CD8-positive, alpha-beta memory T cell (primary cell): ENCODE data around the gene NUCKS1. TPM values are rescaled to one million over a fixed set of nuclear protein-coding genes. Genes with fewer than 3 reads are reported as not detected.

ENCODE experiments used
- CTCF ChIA-PET: fragments of 350-600 bp; sonication (Branson Sonifier 250); formaldehyde crosslinking; loops from one replicate; lab custom pipeline; 2021; ENCODE audit warnings: antibody characterized with exemption; lab: Charles Lee
- POLR2A ChIA-PET: fragments of 350-600 bp; sonication (Branson Sonifier 250); formaldehyde crosslinking; loops from one replicate; lab custom pipeline; 2021; ENCODE audit warnings: antibody characterized with exemption; lab: Charles Lee
- DNase-seq, 5 donors: peaks; one replicate each; pipeline versions ENCODE4 v3.0.0 to v3.0.0-alpha.2; 2020 to 2022; ENCODE audit warnings: mixed read lengths in 1 of 5
- H3K27ac ChIP-seq: one replicate; pipeline ENCODE4 v1.7.0; 2013; ENCODE audit warnings: low read depth, mild to moderate bottlenecking, low read length, moderate library complexity
- H3K27me3 ChIP-seq: 2 replicates; pipeline ENCODE4 v1.7.0; 2013; ENCODE audit warnings: low read length, mild to moderate bottlenecking; ENCODE audit not compliant: insufficient read depth, poor library complexity, severe bottlenecking
- H3K36me3 ChIP-seq: 2 replicates; pipeline ENCODE4 v1.7.0; 2013; ENCODE audit warnings: mild to moderate bottlenecking, low read length, moderate library complexity; ENCODE audit not compliant: insufficient read depth
- H3K4me1 ChIP-seq: 2 replicates; pipeline ENCODE4 v1.7.0; 2013; ENCODE audit warnings: mild to moderate bottlenecking, low read length, moderate library complexity; ENCODE audit not compliant: insufficient read depth
- H3K4me3 ChIP-seq: 2 replicates; pipeline ENCODE4 v1.7.0; 2013; ENCODE audit warnings: mild to moderate bottlenecking, low read length
- H3K9me3 ChIP-seq: 2 replicates; pipeline ENCODE4 v1.7.0; 2013; ENCODE audit warnings: mild to moderate bottlenecking, low read length
- H3K27ac Mint-ChIP-seq, 8 donors: one replicate each; pipeline ENCODE4 v1.8.0; 2020 to 2021; ENCODE audit warnings: mixed read lengths in 8 of 8, mild to moderate bottlenecking in 6 of 8, inconsistent platforms in 3 of 8, moderate library complexity in 3 of 8
- H3K27me3 Mint-ChIP-seq, 2 donors: one replicate each; pipeline ENCODE4 v1.8.0; 2020 to 2021; ENCODE audit warnings: mixed read lengths in 2 of 2, mild to moderate bottlenecking in 1 of 2, moderate library complexity in 1 of 2
- H3K36me3 Mint-ChIP-seq, 3 donors: one replicate each; pipeline ENCODE4 v1.8.0; 2020 to 2021; ENCODE audit warnings: mixed read lengths in 3 of 3, inconsistent platforms in 1 of 3, mild to moderate bottlenecking in 1 of 3
- H3K4me1 Mint-ChIP-seq, 3 donors: one replicate each; pipeline ENCODE4 v1.8.0; 2020 to 2021; ENCODE audit warnings: mixed read lengths in 3 of 3, inconsistent platforms in 1 of 3, mild to moderate bottlenecking in 1 of 3
- H3K4me3 Mint-ChIP-seq, 7 donors: one replicate each; pipeline ENCODE4 v1.8.0; 2020 to 2021; ENCODE audit warnings: mixed read lengths in 7 of 7, mild to moderate bottlenecking in 6 of 7, moderate library complexity in 4 of 7, inconsistent platforms in 2 of 7
- H3K9me3 Mint-ChIP-seq, 5 donors: one replicate each; pipeline ENCODE4 v1.8.0; 2020 to 2022; ENCODE audit warnings: mixed read lengths in 5 of 5, mild to moderate bottlenecking in 3 of 5, moderate library complexity in 2 of 5, inconsistent platforms in 1 of 5
- polyA plus RNA-seq: library from polyadenylated mRNA; unstranded; fragments of 300-500 nt; fragmentation: Illumina TruSeq; gene quantifications from one replicate; pipeline ENCODE4 v1.2.3, GENCODE V29; 2021
- total RNA-seq, 2 experiments: library from RNA; stranded (reverse); gene quantifications; one replicate each; pipeline ENCODE4 v1.2.3, GENCODE V29; 2021

NUCKS1 gene
- total and polyA plus RNA-seq, 3 experiments from 2014 or later, result 18.9 to 202 (median 162) TPM

- CTCF ChIA-PET, result interaction anchor here (1.3 to 7.0 kb wide), 4 partner anchors 55 to 226 kb away, joined by 3 to 58 read pairs (median 6); partner anchors contain the start of gene ELK4
- POLR2A ChIA-PET, result interaction anchor here (1.2 kb wide), 1 partner anchor 61 kb away, joined by 4 read pairs; the partner anchor contains the start of gene RAB29
- peaks cover 0 to 2% of the 10 kb centered on the region in 2 donors for H3K27me3 Mint-ChIP-seq
- peaks cover 9 to 14% (median 11%) of the 10 kb centered on the region in 3 donors for H3K4me1 Mint-ChIP-seq
- H3K27me3 ChIP-seq, result no peaks in the 10 kb centered on the region
- no peak overlapping the region for H3K27ac ChIP-seq
- DNase-seq, result no peak
- H3K4me3 Mint-ChIP-seq, result no peak overlapping the region
- H3K36me3 ChIP-seq, result peaks cover 24% of the 10 kb centered on the region
- H3K27ac Mint-ChIP-seq, result peak overlapping the region in 4 of 8 donors; percentile 5 to 37 (median 29)
- peaks cover 4% of the 10 kb centered on the region for H3K4me1 ChIP-seq
- no peak overlapping the region for H3K4me3 ChIP-seq
- H3K36me3 Mint-ChIP-seq, result peaks cover 1 to 50% (median 17%) of the 10 kb centered on the region in 3 donors
- no peaks in the 10 kb centered on the region for H3K9me3 ChIP-seq
- no peaks in the 10 kb centered on the region for H3K9me3 Mint-ChIP-seq
These were observed 35.6 kb downstream of the NUCKS1 start for GRCh38 chr1:205714190-205714905.

GRCh38 chr1:205711105-205712048 lies 38.6 kb downstream of the NUCKS1 start:
- Histone ChIP-seq H3K36me3 (peaks cover 5% of the 10 kb centered on the region), H3K9me3 (no peaks in the 10 kb centered on the region), H3K4me1 (peaks cover 4% of the 10 kb centered on the region), H3K4me3 (no peak overlapping the region), H3K27ac (no peak overlapping the region), H3K27me3 (no peaks in the 10 kb centered on the region)
- no peak overlapping the region for H3K4me3 Mint-ChIP-seq
- peaks cover 0 to 42% (median 5%) of the 10 kb centered on the region in 3 donors for H3K36me3 Mint-ChIP-seq
- H3K27me3 Mint-ChIP-seq, result peaks cover 0 to 2% of the 10 kb centered on the region in 2 donors
- DNase-seq, result peak; percentile 40 to 68 (median 47)
- H3K4me1 Mint-ChIP-seq, result peaks cover 9 to 20% (median 11%) of the 10 kb centered on the region in 3 donors
- ChIA-PET CTCF (interaction anchor here (0.8 to 7.0 kb wide), 24 partner anchors 9 to 271 kb away, joined by 3 to 58 read pairs (median 4); partner anchors contain the start of gene ELK4), POLR2A (interaction anchor here (1.1 kb wide), 1 partner anchor 14 kb away, joined by 3 read pairs; no protein-coding TSS in a partner anchor)
- H3K27ac Mint-ChIP-seq, result peak overlapping the region; percentile 27 to 76 (median 44)
- no peaks in the 10 kb centered on the region for H3K9me3 Mint-ChIP-seq

- peak overlapping the region in 2 of 8 donors; percentile 9 to 76 for H3K27ac Mint-ChIP-seq
These were observed 39.5 kb downstream of the NUCKS1 start for GRCh38 chr1:205710201-205711062.

GRCh38 chr1:205709640-205710039 lies 40.3 kb downstream of the NUCKS1 start:
- Histone ChIP-seq H3K4me1 (peaks cover 4% of the 10 kb centered on the region), H3K4me3 (no peak overlapping the region), H3K27ac (no peak overlapping the region), H3K27me3 (no peaks in the 10 kb centered on the region), H3K9me3 (no peaks in the 10 kb centered on the region), H3K36me3 (peaks cover 5% of the 10 kb centered on the region)
- DNase-seq, result no peak
- ChIA-PET CTCF (interaction anchor here (0.7 to 7.0 kb wide), 9 partner anchors 9 to 268 kb away, joined by 3 to 58 read pairs (median 4); no protein-coding TSS in a partner anchor), POLR2A (interaction anchor here (1.3 kb wide), 1 partner anchor 78 kb away, joined by 3 read pairs; the partner anchor contains the start of gene ELK4)
- Mint-ChIP-seq H3K9me3 (no peaks in the 10 kb centered on the region), H3K27me3 (no peaks in the 10 kb centered on the region), H3K36me3 (peaks cover 3 to 36% (median 4%) of the 10 kb centered on the region in 3 donors), H3K4me3 (no peak overlapping the region), H3K4me1 (peaks cover 10 to 20% (median 13%) of the 10 kb centered on the region in 3 donors), H3K27ac (peak overlapping the region in 1 of 8 donors; percentile 36)

More at GRCh38 chr1:205710201-205711062, 39.5 kb downstream of the NUCKS1 start:
- Histone ChIP-seq H3K36me3 (peaks cover 5% of the 10 kb centered on the region), H3K9me3 (no peaks in the 10 kb centered on the region), H3K4me1 (peaks cover 4% of the 10 kb centered on the region), H3K27me3 (no peaks in the 10 kb centered on the region), H3K4me3 (no peak overlapping the region), H3K27ac (no peak overlapping the region)
- POLR2A ChIA-PET, result no interaction called here
- CTCF ChIA-PET, result interaction anchor here (0.9 to 7.0 kb wide), 20 partner anchors 8 to 272 kb away, joined by 3 to 58 read pairs (median 4); no protein-coding TSS in a partner anchor
- Mint-ChIP-seq H3K4me1 (peaks cover 9 to 20% (median 11%) of the 10 kb centered on the region in 3 donors), H3K36me3 (peaks cover 0 to 35% (median 4%) of the 10 kb centered on the region in 3 donors), H3K4me3 (no peak overlapping the region), H3K9me3 (no peaks in the 10 kb centered on the region), H3K27me3 (peaks cover 0 to 2% of the 10 kb centered on the region in 2 donors)
- no peak for DNase-seq

GRCh38 chr1:205709059-205709398 lies 41.0 kb downstream of the NUCKS1 start:
- POLR2A ChIA-PET, result interaction anchor here (1.3 kb wide), 1 partner anchor 78 kb away, joined by 3 read pairs; the partner anchor contains the start of gene ELK4
- H3K36me3 ChIP-seq, result peaks cover 5% of the 10 kb centered on the region
- Mint-ChIP-seq H3K36me3 (peaks cover 3 to 37% (median 4%) of the 10 kb centered on the region in 3 donors), H3K4me1 (peaks cover 11 to 20% (median 14%) of the 10 kb centered on the region in 3 donors), H3K27ac (no peak overlapping the region), H3K4me3 (no peak overlapping the region), H3K27me3 (no peaks in the 10 kb centered on the region), H3K9me3 (no peaks in the 10 kb centered on the region)
- peaks cover 4% of the 10 kb centered on the region for H3K4me1 ChIP-seq
- H3K27ac ChIP-seq, result no peak overlapping the region
- CTCF ChIA-PET, result interaction anchor here (0.7 to 7.0 kb wide), 5 partner anchors 15 to 268 kb away, joined by 3 to 58 read pairs (median 4); no protein-coding TSS in a partner anchor
- no peaks in the 10 kb centered on the region for H3K27me3 ChIP-seq
- no peak overlapping the region for H3K4me3 ChIP-seq
- no peak for DNase-seq
- H3K9me3 ChIP-seq, result no peaks in the 10 kb centered on the region

- Histone ChIP-seq H3K4me1 (peaks cover 4% of the 10 kb centered on the region), H3K36me3 (peaks cover 5% of the 10 kb centered on the region), H3K9me3 (no peaks in the 10 kb centered on the region), H3K4me3 (no peak overlapping the region), H3K27me3 (no peaks in the 10 kb centered on the region), H3K27ac (no peak overlapping the region)
- POLR2A ChIA-PET, result no interaction called here
- H3K4me1 Mint-ChIP-seq, result peaks cover 11 to 20% (median 14%) of the 10 kb centered on the region in 3 donors
- H3K27me3 Mint-ChIP-seq, result no peaks in the 10 kb centered on the region
- H3K36me3 Mint-ChIP-seq, result peaks cover 3 to 45% (median 6%) of the 10 kb centered on the region in 3 donors
- H3K9me3 Mint-ChIP-seq, result no peaks in the 10 kb centered on the region
- H3K4me3 Mint-ChIP-seq, result no peak overlapping the region
- peak overlapping the region in 1 of 8 donors; percentile 6 for H3K27ac Mint-ChIP-seq
- CTCF ChIA-PET, result interaction anchor here (1.3 kb wide), 1 partner anchor 48 kb away, joined by 4 read pairs; no protein-coding TSS in a partner anchor
- no peak for DNase-seq
These were observed 43.1 kb downstream of the NUCKS1 start for GRCh38 chr1:205706601-205707502.
